ENCODE results near the gene CCDC27. TPM values are rescaled to one million over a fixed set of nuclear protein-coding genes. Genes with fewer than 3 reads are reported as not detected.

The CCDC27 gene
- total RNA-seq, 1 donor from 2014 or later = not detected

DNA sequence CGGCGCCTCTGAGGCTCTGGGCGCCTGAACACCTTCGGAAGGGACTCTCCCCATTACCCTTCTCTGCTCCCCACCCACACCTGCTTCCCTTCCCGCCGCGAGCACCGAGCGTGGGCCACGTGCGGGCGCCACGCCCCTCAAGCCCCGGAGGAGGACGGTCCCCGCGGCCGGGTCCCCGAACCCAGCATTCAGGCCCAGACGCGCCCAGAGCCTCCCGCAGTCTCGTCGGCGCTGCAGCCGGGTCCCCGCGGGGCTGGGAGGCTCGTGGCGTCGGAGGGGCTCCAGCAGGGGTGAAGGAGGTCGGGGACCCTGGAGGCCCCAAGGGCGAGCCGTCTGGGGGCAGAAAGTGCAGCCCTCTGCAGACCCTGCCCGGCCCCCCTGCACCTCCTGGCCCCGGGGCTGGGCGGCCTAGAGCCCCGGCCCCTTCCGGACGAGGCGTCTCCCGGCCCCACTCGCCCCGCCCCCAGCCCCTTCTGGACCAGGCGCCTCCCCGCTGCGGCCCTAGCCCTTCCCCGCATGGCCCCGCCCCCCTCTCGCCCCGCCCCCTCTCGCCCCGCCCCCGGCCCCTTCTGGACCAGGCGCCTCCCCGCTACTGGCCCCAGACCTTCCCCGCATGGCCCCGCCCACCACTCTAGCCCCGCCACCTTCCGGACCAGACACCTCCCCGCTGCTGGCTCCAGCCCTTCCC is 19.9 kb downstream of the CCDC27 start:
- H3K27me3 ChIP-seq (ENCODE audit: control insufficient read depth, insufficient read depth, low read length) = peaks cover 8% of the 10 kb centered on the region
- DNase-seq (ENCODE audit: low read depth) = peak; percentile 26
- TF ChIP-seq, protein P1, sequence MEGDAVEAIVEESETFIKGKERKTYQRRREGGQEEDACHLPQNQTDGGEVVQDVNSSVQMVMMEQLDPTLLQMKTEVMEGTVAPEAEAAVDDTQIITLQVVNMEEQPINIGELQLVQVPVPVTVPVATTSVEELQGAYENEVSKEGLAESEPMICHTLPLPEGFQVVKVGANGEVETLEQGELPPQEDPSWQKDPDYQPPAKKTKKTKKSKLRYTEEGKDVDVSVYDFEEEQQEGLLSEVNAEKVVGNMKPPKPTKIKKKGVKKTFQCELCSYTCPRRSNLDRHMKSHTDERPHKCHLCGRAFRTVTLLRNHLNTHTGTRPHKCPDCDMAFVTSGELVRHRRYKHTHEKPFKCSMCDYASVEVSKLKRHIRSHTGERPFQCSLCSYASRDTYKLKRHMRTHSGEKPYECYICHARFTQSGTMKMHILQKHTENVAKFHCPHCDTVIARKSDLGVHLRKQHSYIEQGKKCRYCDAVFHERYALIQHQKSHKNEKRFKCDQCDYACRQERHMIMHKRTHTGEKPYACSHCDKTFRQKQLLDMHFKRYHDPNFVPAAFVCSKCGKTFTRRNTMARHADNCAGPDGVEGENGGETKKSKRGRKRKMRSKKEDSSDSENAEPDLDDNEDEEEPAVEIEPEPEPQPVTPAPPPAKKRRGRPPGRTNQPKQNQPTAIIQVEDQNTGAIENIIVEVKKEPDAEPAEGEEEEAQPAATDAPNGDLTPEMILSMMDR (IDR thresholded peaks at IDR 0.05; ENCODE audit: insufficient read depth, low read length, poor library complexity, severe bottlenecking) = no peak

DNA sequence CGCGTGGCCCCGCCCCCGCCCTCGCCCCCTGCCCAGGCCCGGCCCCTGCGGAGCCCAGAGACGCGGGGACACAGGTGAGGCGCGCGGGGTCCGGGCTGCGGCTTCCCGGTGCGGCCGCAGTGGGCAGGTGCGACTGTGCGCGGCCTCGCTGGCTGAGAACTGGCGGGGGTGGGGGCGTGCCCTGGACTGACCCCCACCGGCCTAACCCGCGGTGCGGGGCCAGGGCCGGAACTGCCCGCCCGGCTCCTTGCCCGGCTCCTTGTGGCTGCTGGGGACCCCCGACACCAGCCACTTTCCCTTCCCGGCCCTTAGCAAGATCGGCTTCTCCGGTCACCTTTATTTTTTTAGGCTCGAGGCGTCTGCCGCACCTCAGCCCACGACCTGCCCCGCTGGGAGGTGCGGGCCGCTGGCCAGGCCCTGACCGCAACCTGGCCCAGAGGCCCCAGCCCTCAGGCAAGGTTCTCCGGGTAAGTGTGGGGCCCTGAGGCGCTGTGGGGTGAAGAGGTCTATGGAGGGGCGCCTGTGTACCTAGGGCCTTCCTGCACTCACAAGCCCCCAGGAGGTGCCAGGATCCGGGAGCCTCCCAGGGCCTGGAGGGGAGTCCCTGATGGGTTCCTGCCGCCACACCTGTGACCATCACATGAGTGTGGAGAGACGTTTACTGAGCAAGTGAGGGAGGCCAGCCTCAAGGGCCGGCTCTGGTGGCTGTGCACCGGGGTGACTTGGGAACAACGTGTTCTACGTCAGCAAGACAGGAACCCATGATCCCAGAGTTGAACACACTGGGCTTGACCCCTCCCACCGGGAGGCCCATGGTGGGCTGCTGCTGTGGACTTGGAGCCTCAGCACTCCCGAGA is 20.7 kb downstream of the CCDC27 start, which contains the start of gene SMIM1:
Gene SMIM1, plus strand, starts transcription at position 35 of the 857 bp plus-strand sequence. CDS start 2,625 bp downstream, outside the sequence.
- TF ChIP-seq, protein P1 (IDR thresholded peaks at IDR 0.05; ENCODE audit: insufficient read depth, low read length, poor library complexity, severe bottlenecking) = no peak
- Histone ChIP-seq H3K27me3 (ENCODE audit: control insufficient read depth, insufficient read depth, low read length) (peaks cover 8% of the 10 kb centered on the region), H3K36me3 (ENCODE audit: control insufficient read depth, insufficient read depth, low read length) (no peaks in the 10 kb centered on the region), H3K4me3 (ENCODE audit: low read depth, low read length) (peak within 1 kb of the TSS; percentile 52)
- no peak for DNase-seq (ENCODE audit: low read depth)

More for the DNA sequence above, 19.9 kb downstream of the CCDC27 start:
- Histone ChIP-seq H3K36me3 (ENCODE audit: control insufficient read depth, insufficient read depth, low read length) (no peaks in the 10 kb centered on the region), H3K4me3 (ENCODE audit: low read depth, low read length) (peak overlapping the region; percentile 52)

DNA sequence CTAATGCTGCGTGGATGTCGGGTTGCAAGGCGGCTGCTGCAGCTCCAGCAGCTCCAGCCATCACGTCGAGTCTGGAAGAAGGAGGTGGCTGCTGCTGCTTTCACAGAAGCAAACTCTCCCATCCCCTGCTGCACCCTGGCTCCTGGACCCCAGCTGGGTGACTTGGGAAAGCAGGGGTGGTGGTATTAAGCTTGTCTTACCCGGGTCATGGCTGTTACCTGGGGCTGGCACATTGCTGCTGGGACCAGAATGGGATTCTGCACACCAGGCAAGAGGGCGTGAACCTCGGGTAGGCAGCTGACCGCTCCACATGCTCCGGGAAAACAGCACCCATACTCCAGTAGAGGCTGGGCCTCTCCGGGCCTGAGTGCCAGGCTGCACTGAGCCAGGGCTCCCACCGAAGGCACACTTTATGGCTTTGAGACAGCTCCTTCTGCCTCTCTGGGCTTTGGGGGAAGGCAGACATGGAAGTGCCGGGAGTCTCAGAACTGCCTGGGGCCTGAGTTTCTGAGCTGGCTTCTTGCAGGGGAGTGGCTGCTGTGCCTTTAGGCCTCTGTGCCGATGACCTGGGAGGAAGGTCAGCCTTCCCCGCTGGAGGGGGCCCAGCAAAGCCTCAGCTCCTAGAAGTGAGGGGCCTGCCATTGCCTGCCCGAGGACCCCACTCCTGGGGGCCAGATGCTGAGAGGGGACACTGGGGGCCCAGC is 21.5 kb downstream of the CCDC27 start:
- no peak overlapping the region for H3K4me3 ChIP-seq (ENCODE audit: low read depth, low read length)
- TF ChIP-seq, protein P1 (IDR thresholded peaks at IDR 0.05; ENCODE audit: insufficient read depth, low read length, poor library complexity, severe bottlenecking) = no peak
- DNase-seq (ENCODE audit: low read depth) = no peak
- peaks cover 8% of the 10 kb centered on the region for H3K27me3 ChIP-seq (ENCODE audit: control insufficient read depth, insufficient read depth, low read length)
- H3K36me3 ChIP-seq (ENCODE audit: control insufficient read depth, insufficient read depth, low read length) = no peaks in the 10 kb centered on the region

DNA sequence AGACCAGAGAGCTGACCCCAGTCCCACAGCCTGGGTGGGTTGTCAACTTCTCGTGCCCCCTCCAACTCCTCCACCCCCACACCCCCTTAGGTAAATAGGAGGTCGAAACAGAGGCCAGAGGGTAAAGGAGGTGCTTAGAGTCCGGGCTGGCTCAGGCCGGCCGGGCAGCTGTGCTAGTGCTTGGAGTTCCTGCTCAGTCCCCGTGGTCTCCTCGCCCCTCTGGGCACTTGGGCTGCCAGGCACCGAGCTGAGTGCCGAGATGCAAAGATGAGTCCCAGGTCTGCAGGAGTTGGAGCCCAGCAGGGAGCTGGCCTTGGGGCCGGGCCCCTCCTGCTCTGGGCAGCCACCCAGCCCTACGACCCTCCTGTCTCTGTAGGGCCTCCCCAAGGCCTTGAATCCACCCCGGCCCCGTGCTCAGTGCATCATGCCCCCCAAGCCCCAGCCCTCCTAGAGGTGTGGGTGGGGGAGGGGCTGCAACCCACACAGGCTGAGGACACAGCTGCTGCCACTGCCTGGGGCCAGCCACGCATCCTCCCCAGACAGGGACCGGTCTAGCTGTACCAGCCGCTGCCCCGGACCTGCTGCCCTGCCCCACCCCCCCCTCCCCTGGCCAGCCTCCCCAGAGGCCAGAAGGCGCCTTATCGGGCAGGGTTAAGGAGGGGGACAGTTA is 22.2 kb downstream of the CCDC27 start:
- Histone ChIP-seq H3K36me3 (ENCODE audit: control insufficient read depth, insufficient read depth, low read length) (peaks cover 1% of the 10 kb centered on the region), H3K27me3 (ENCODE audit: control insufficient read depth, insufficient read depth, low read length) (peaks cover 8% of the 10 kb centered on the region), H3K4me3 (ENCODE audit: low read depth, low read length) (no peak overlapping the region)
- no peak for DNase-seq (ENCODE audit: low read depth)
- TF ChIP-seq, protein P1 (IDR thresholded peaks at IDR 0.05; ENCODE audit: insufficient read depth, low read length, poor library complexity, severe bottlenecking) = no peak

DNA sequence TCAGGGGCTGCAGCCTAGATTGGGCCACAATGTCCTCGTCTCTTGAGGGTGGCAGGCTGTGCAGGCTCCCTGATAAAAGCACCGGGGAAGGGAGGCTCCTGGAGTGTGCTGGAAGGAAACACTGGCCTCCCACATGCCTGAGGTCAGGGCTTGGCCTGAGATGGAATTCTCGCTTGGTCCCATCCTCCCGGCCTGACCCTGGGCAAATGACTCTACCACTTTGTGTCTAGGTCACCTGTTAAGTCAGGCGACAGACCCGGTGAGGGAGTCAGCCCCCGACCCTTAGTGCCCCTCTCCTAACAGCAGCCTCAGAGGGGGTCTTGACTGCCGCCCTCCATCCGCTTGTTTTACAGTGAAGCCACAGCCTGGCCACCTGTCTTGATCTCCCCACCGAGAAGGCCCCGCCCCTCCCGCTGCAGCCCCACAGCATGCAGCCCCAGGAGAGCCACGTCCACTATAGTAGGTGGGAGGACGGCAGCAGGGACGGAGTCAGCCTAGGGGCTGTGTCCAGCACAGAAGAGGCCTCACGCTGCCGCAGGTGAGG is 22.8 kb downstream of the CCDC27 start:
- H3K4me3 ChIP-seq (ENCODE audit: low read depth, low read length) = no peak overlapping the region
- DNase-seq (ENCODE audit: low read depth) = no peak
- TF ChIP-seq, protein P1 (IDR thresholded peaks at IDR 0.05; ENCODE audit: insufficient read depth, low read length, poor library complexity, severe bottlenecking) = no peak
- peaks cover 8% of the 10 kb centered on the region for H3K27me3 ChIP-seq (ENCODE audit: control insufficient read depth, insufficient read depth, low read length)
- H3K36me3 ChIP-seq (ENCODE audit: control insufficient read depth, insufficient read depth, low read length) = peaks cover 1% of the 10 kb centered on the region
